ENCODE data around the gene WDR93.

WDR93 gene

DNA sequence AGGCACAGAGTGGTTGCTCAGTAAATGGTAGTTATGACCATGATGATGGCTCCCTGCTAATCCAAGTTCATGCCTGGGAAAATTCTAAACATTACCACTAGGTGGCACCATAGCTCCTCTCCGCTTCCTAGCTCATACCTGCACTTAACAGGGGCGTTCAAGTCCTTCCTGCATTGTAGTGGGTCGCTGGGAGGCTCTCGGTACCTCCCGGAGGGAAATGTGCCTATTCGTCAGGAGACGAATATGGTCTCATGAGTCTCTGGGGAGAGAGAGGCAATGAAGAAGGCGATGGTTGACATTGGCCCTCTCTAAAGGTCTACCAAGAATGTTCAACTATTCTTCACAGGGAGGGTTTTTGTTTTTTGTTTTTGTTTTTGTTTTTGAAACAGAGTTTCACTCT is 49.5 kb downstream of the WDR93 start:
- in situ Hi-C loops (cut with HindIII; ENCODE audit: low pct_ligation_motif_present, low pct_unique_long_range_greater_than_20kb, low sequenced_read_pairs): no loop called here
- peak; percentile 67 for DNase-seq

DNA sequence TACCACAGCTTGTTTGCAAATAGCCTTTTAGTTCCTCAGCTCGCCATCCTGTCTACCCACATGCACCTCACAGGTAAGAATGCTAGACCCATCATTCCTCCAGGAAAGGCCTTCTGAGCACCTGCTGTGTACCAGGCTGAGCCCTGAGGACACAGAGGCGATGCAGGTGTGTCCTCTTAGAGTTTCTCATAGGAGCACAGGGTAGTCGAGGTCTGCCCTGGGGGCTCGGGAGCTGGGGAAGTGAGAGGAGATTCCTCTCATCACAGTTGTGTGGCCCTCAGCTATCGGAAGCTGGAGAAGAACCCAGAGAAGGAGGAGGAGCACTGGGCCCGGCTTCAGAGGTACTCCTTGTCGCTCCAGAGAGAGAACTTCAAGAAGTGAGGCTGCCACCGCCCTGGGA is 52.4 kb downstream of the WDR93 start:
- DNase-seq: no peak
- in situ Hi-C loops (cut with HindIII; ENCODE audit: low pct_ligation_motif_present, low pct_unique_long_range_greater_than_20kb, low sequenced_read_pairs): no loop called here

DNA sequence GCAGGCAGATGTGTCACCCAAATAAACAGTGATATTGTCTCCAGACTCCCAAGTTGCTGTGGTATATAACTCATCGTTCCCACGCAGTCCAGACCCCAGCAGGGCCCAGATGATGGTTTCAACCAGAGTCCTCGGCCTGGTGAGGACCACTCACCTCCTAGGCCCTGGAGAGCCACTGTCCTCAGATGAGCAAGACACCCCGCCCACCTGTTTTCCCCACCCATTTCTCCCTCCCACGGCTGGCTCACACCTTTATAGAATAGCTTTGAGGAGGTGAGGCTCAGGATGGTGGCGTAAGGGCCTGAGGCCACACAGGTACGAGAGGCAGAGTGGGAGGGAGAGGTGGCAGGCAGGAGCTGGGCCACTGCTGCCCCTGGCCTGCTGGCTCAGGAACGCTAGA is 53.0 kb downstream of the WDR93 start:
- no peak for DNase-seq
- in situ Hi-C loops (cut with HindIII; ENCODE audit: low pct_ligation_motif_present, low pct_unique_long_range_greater_than_20kb, low sequenced_read_pairs): no loop called here

DNA sequence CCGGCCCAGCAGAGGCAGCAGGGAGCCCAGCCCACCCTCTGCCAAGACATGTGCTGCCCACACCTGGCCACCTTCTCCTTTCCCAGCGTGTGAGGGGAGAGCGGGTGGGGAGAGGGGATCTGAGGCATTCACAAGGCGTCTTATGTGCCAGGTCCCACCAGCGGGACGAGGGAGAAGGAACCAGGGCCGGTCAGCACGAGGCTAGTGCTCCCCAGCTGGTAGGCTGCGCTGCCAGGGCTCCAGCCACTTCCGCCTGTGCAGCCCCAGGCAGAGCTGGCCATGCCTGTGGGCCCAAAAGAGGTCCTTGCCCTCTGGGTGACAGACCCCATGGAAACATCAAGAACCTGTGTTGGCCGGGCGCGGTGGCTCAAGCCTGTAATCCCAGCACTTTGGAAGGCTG is 54.5 kb downstream of the WDR93 start:
- no peak for DNase-seq
- in situ Hi-C loops (cut with HindIII; ENCODE audit: low pct_ligation_motif_present, low pct_unique_long_range_greater_than_20kb, low sequenced_read_pairs): no loop called here

DNA sequence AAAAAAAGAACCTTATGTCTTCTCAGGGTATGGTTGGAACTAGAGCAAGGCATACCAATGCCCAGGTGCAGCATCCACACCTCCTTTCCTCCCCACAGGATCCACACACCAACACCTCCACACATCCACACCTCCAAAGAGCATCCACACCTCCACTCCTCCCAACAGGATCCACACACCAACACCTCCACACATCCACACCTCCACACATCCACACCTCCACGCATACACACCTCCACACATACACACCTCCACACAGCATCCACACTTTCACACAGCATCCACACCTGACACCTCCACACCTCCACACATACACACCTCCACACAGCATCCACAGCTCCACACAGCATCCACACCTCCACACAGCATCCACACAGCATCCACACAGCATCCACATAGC is 55.2 kb downstream of the WDR93 start:
- in situ Hi-C loops (cut with HindIII; ENCODE audit: low pct_ligation_motif_present, low pct_unique_long_range_greater_than_20kb, low sequenced_read_pairs): no loop called here
- DNase-seq: no peak

DNA sequence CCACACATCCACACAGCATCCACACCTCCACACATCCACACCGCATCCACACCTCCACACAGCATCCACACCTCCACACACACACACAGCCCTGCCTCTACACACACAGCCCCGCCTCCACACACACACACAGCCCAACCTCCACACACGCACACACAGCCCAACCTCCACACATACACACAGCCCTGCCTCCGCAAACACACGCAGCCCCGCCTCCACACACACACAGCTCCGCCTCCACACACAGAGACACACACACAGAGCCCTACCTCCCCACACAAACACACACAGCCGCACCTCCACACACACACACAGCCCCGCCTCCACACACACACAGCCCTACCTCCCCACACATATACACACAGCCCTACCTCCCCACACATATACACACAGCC is 55.8 kb downstream of the WDR93 start:
- in situ Hi-C loops (cut with HindIII; ENCODE audit: low pct_ligation_motif_present, low pct_unique_long_range_greater_than_20kb, low sequenced_read_pairs): no loop called here
- DNase-seq: no peak

DNA sequence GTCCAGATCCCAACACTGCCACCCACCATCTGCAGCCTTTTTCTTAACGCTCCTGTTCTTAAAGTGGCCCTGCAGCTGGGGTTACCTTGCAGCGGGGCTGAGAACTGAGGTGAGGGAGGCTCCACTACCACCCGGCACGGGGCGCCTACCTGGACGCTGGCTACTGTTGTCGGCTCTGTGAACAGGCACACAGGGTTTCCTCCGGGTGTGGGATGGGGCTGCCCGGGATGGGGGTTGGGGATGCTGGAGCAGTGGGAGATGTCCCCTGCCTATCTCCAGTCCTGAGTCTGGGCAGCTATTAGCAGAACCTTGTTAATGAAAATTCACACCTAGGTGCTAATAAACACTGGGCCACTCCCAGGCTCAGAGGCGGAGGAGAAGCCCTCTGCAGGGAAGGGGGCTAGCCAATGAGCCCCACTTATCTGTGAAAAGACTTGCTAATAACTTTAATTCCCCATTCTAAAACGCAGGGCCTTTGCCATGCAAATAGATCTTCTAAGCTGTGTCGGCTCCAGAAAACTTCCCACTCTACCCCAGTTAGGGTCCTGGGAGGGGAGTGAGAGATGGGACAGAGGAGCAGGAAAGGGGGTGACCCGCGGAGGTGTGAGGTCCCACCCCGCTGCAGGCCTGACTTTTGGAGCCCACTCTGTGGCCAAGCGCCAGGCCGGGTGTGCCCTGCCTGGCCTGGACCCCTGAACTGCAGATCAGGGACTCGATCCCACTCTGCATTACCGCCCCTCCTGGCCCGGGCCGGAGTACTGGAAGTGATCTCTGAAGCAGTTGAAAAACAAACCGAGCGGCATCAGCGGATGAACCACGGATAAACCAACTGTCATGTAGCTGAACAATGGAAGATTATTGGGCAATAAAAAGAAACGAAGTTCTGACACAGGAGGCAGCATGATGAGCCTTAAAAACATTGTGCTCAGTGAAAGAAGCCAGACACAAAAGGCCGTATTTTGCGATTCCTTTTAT is 57.4 kb downstream of the WDR93 start:
- no peak for DNase-seq
- in situ Hi-C loops (cut with HindIII; ENCODE audit: low pct_ligation_motif_present, low pct_unique_long_range_greater_than_20kb, low sequenced_read_pairs): no loop called here

DNA sequence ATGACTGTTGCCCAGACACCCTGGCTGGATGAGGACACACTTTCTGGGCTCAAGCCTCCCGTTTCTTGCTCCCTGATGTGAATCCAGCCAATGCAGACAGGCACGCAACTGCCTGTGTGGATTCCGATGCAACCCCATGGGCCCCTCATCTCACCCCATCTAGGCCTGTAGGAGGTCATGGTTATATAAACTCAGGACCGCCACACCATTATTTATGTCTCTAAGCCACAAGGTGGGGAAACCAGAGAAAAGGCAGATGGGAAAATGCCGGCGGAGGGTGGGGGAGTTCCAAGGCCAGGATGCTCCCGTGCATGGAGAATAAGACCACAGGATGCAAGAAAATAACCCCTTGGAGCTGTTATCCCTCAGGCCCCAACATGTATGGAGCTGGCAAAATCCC is 58.4 kb downstream of the WDR93 start:
- DNase-seq: no peak
- in situ Hi-C loops (cut with HindIII; ENCODE audit: low pct_ligation_motif_present, low pct_unique_long_range_greater_than_20kb, low sequenced_read_pairs): no loop called here

DNA sequence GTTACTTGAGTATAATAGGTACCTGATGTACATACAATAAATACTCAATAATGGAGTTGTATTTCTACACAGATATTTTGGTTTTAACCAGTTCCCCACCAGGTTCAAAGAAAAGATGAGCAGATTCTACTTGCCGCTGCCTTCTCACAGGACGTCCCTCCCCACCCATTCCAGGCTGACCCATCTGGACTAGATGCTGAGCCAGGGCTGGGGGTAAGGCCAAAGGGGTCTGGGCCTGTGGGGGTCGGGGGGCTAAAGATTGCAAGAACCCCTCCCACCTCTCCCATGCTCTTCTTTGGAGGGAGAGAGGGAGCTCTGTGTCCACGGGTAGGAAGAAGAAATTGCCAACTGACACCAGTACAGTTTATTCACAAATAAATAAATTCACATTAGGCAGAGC is 58.9 kb downstream of the WDR93 start:
- no peak for DNase-seq
- in situ Hi-C loops (cut with HindIII; ENCODE audit: low pct_ligation_motif_present, low pct_unique_long_range_greater_than_20kb, low sequenced_read_pairs): no loop called here

DNA sequence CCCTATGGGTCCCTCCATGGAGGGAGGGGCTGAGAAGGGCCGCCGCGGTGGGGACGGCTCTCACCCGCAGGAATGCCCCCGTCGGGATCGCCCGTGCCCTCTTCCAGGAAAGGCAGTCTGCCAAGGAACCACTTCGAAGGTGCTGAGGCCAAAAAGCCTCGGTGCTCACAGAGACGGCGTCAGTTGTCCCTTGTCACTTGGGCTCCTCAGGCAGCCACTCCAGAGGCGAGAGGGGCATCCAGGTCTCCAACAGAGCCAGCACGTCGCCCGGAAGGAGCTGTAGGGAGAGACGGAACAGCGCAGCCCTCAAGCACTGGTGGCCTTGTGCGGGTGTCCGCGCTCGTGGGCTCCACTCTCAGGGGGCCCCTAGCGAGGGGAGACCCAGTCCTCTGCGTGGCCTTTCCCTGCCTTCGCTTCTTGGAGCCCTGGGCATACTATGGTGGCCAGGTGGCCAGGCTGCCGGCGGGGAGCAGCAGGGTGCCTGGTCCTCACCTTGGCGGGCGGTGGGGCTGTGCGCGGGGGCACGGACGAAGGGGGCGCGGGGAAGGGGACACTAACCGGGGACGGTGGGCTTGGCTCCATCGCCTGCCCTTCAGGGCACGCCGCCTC is 59.4 kb downstream of the WDR93 start:
- in situ Hi-C loops (cut with HindIII; ENCODE audit: low pct_ligation_motif_present, low pct_unique_long_range_greater_than_20kb, low sequenced_read_pairs): no loop called here

DNA sequence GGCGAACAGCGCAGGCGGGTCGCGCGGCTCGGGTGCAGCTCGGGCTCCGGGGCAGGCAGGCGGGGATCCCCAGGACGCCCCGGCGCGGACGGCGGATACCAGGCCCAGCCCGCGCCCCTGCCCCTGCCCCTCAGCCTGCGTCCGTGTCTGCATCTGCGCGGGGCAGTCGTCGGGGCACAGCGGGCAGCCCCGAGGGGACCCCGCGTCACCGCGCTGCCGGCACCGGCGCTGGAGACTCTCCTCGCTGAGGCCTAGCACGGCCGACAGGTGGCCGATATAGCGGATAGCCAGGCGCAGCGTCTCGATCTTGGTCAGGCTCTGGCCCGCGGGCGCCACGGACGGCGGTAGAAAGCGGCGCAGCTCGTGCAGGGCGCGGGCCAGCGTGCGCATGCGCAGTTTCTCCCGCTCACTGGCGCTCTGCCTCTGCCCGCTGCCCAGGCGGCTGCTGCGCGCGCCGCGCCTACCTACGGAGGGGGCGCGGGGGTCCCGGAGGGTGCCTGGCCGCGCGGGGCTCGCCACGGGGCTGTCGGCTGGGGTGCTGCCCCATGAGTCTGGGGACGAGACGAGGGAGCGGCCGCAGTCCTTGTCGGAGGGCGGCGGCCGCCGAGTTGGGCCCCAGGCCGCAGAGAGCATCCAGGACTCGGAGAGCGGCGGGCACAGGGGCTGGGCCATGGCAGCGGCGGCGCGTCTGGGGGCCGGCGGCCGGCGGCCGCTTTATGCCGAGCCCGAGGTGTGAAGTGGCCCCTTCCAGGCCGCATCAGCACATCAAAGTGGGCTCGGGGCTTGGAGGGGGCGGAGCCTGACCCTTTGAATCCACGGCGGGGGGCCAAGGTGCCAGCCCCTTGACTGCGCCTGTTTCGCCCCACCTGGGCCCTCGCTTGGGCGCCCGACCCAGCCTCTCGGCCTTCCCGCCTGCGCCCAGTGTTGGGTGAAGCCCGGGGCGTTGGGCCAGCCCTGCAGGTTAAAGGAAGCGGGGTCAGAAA is 60.2 kb downstream of the WDR93 start, which contains the start of gene MESP1:
TSS of gene MESP1 (minus strand) at position 690 of the 983 bp plus-strand sequence. CDS start at position 672, 18 bp downstream.
- peak; percentile 90 for DNase-seq
- in situ Hi-C loops (cut with HindIII; ENCODE audit: low pct_ligation_motif_present, low pct_unique_long_range_greater_than_20kb, low sequenced_read_pairs): no loop called here

More for the DNA sequence above, 59.4 kb downstream of the WDR93 start:
- peak; percentile 2 for DNase-seq

DNA sequence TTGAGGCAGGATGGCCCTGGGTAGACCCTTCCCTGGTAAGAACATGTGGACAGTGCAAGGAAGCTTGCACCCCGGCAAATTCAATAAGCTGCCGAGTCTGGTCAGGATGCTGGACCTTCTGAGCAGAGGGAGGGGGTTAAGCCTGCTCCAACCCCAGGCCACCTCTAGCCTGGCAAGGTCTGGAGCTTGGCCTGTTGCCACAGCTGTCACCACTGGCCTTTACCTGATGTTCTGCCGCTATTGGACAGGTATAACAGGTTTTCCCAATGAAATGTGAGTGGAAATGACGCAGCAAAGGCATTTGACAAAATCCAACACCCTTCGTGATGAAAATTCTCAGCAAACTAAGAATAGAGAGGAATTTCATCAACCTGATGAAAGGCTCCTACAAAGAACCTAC is 61.1 kb downstream of the WDR93 start:
- in situ Hi-C loops (cut with HindIII; ENCODE audit: low pct_ligation_motif_present, low pct_unique_long_range_greater_than_20kb, low sequenced_read_pairs): no loop called here
- no peak for DNase-seq

DNA sequence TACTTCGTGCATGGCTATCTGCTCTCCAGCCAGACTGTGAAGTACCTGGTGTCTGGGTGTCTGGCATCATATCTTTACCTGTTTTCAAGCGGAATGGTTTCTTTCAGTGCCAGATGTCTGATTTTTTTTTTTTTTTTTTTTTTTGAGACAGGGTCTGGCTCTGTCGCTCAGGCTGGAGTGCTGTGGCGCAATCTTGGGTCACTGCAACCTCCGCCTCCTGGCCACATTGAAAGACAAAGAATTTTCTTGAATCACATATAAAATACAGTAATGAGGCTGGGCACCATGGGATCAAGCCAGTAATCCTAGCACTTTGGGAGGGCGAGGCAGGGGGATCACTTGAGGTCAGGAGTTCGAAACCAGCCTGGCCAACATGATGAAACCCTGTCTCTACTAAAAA is 63.2 kb downstream of the WDR93 start:
- no peak for DNase-seq
- in situ Hi-C loops (cut with HindIII; ENCODE audit: low pct_ligation_motif_present, low pct_unique_long_range_greater_than_20kb, low sequenced_read_pairs): no loop called here

DNA sequence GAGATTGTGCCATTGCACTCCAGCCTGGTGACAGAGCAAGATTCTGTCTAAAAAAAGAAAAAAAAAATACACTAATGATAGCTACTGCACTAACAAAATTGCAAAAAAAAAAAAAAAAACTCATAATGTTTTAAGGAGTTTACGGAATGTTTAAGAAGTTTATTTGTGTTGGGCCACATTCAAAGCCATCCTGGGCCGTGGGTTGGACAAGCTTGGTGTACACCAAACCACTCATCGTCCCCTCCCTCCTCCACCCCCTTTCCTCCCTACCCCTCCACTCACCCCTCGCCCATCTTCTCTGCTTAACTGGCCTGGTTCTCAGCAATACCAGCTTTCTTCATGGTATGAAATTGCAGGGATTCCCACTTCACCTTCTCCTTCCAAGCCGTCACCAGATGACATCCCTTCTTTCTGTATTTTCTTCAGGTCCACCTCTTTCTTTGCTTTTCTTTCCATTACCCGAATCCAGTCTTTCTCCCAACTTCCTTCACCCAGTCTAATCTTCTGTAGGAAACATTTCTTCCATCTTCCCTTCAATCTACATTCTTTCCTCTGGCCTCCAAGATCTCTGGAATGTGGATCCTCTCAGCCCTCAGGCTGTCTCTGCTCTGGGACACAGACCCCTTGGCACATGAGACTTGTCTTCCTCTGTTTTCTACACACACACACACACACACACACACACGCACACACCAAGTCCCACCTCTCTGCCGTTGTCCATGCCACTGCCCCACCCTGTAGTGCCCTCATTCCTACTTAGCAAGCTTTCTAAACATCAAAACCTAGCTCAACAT is 63.9 kb downstream of the WDR93 start:
- no peak for DNase-seq
- in situ Hi-C loops (cut with HindIII; ENCODE audit: low pct_ligation_motif_present, low pct_unique_long_range_greater_than_20kb, low sequenced_read_pairs): no loop called here

DNA sequence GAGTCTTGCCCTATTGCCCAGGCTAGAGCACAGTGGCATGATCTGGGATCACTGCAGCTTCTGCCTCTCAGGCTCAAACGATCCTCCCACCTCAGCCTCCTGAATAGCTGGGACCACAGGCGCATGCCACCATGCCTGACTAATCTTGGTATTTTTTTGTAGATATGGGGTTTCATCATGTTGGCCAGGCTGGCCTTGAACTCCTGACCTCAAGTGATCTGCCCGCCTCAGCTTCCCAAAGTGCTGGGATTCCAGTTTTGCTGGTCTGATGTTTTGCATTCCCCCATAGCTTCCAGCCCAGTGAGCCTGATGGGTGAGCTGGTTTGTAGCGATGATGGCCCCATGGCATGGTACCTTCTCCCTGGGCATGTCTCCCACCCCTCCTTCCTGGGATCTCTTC is 65.1 kb downstream of the WDR93 start:
- in situ Hi-C loops (cut with HindIII; ENCODE audit: low pct_ligation_motif_present, low pct_unique_long_range_greater_than_20kb, low sequenced_read_pairs): no loop called here
- no peak for DNase-seq

DNA sequence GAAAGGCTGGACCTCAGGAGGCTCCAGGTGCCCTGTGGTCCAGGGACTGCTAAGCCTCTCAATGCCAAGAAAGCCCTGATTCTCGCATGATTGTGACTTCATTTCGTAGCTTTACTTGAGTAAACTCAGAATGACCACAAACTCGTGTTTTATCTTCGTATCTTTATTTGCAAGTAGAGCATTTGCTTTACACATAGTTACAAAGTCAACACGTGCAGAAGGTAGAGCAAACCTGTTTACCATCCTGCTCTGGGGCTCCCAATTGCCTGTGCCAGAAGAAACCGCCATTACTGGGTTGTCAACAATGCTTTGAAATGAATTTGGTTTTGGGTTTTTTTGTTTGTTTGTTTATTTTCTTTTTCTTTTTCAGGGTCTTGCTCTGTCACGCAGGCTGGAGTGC is 66.3 kb downstream of the WDR93 start:
- in situ Hi-C loops (cut with HindIII; ENCODE audit: low pct_ligation_motif_present, low pct_unique_long_range_greater_than_20kb, low sequenced_read_pairs): no loop called here
- no peak for DNase-seq

DNA sequence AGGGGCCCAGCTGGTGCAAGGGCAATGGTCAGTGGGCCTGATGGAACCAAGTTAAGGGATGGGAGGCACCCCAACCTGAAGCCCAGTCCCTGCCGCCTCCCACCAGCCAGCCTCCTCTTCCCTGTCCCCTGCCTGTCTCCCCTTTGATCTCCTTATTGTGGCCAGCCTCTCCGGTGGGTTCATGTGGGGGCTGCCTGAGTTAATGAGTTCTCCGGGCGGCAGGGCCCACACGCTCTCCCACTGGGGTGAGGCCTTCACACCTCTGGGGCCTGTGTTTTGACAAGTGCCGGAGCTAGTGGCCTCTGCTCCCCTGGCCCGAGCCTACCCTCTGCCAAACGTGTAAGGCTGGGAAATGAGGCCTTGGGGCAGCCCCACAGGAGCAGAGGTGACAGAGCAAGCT is 67.7 kb downstream of the WDR93 start:
- DNase-seq: no peak
- in situ Hi-C loops (cut with HindIII; ENCODE audit: low pct_ligation_motif_present, low pct_unique_long_range_greater_than_20kb, low sequenced_read_pairs): no loop called here

DNA sequence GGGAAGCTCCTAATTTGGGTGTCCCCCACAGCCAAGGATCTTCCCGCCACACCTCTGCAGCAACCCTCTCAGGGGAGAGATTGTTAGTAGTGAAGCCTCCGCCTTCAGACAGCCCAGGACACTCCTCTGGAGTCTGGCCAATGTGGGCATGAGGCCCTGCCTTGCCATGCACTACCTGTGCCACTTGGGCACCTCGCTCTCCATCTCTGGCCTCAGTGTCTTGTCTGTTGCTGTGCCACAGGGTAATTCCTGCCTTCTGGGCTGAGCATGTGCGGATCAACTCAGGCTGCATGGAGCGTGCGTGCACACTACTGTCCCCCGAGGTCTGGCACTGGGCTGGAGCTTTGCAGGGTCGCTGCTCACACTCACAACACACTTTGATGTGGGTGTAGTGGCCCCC is 68.4 kb downstream of the WDR93 start:
- DNase-seq: no peak
- in situ Hi-C loops (cut with HindIII; ENCODE audit: low pct_ligation_motif_present, low pct_unique_long_range_greater_than_20kb, low sequenced_read_pairs): no loop called here
